Type B pancreatic cell (in vitro differentiated cells): ENCODE results near the gene CAV2. TPM values are rescaled to one million over a fixed set of nuclear protein-coding genes. Genes with fewer than 3 reads are reported as not detected.

Experiments used
- DNase-seq: peaks from one replicate; pipeline ENCODE4 v3.0.0; 2021; ENCODE audit warnings: mixed read lengths; ENCODE audit not compliant: unreplicated experiment; ENCODE audit errors: extremely low spot score
- H3K27ac Mint-ChIP-seq: 2 replicates; pipeline ENCODE4 v1.8.0; 2021; ENCODE audit warnings: mild to moderate bottlenecking, mixed read lengths
- H3K27me3 Mint-ChIP-seq: 2 replicates; pipeline ENCODE4 v1.8.0; 2021; ENCODE audit warnings: mixed read lengths
- H3K36me3 Mint-ChIP-seq: 2 replicates; pipeline ENCODE4 v1.8.0; 2021; ENCODE audit warnings: mixed read lengths
- H3K4me1 Mint-ChIP-seq: one replicate; pipeline ENCODE4 v1.8.0; 2021; ENCODE audit warnings: mixed read lengths; ENCODE audit not compliant: unreplicated experiment
- H3K4me3 Mint-ChIP-seq: 2 replicates; pipeline ENCODE4 v1.8.0; 2021; ENCODE audit warnings: mild to moderate bottlenecking, mixed read lengths
- H3K9me3 Mint-ChIP-seq: 2 replicates; pipeline ENCODE4 v1.8.0; 2021; ENCODE audit warnings: mixed read lengths
- CTCF ChIP-seq: fragments of 200-600 bp; sonication (generic); conservative IDR thresholded peaks from 2 replicates; pipeline ENCODE4 v1.5.0; 2021; ENCODE audit warnings: antibody characterized with exemption, mild to moderate bottlenecking
- total RNA-seq: library from RNA; stranded (reverse); gene quantifications from 2 replicates; pipeline ENCODE4 v1.2.1, GENCODE V29; 2021; ENCODE audit warnings: low replicate concordance

The CAV2 gene
- total RNA-seq, 1 donor from 2014 or later: 12.8 TPM

- Mint-ChIP-seq H3K27me3 (no peaks in the 10 kb centered on the region), H3K36me3 (no peaks in the 10 kb centered on the region), H3K27ac (no peak overlapping the region), H3K4me1 (peaks cover 3% of the 10 kb centered on the region), H3K4me3 (no peak overlapping the region), H3K9me3 (no peaks in the 10 kb centered on the region)
- no peak for DNase-seq
- TF ChIP-seq CTCF: no peak
Measured at GRCh38 chr7:116538138-116538537, 38.6 kb downstream of the CAV2 start.

- DNase-seq: no peak
- Mint-ChIP-seq H3K36me3 (no peaks in the 10 kb centered on the region), H3K27me3 (no peaks in the 10 kb centered on the region), H3K4me3 (no peak overlapping the region), H3K9me3 (no peaks in the 10 kb centered on the region), H3K4me1 (peaks cover 3% of the 10 kb centered on the region), H3K27ac (no peak overlapping the region)
- no peak for TF ChIP-seq CTCF
Measured at GRCh38 chr7:116539879-116540278, 40.3 kb downstream of the CAV2 start.

- H3K9me3 Mint-ChIP-seq: no peaks in the 10 kb centered on the region
Measured at GRCh38 chr7:116540743-116541142, 41.2 kb downstream of the CAV2 start.

GRCh38 chr7:116541951-116542350 lies 42.4 kb downstream of the CAV2 start:
- Mint-ChIP-seq H3K27me3 (no peaks in the 10 kb centered on the region), H3K9me3 (no peaks in the 10 kb centered on the region), H3K27ac (no peak overlapping the region), H3K36me3 (no peaks in the 10 kb centered on the region), H3K4me3 (no peak overlapping the region), H3K4me1 (peaks cover 3% of the 10 kb centered on the region)
- DNase-seq: no peak
- no peak for TF ChIP-seq CTCF

More at GRCh38 chr7:116540743-116541142, 41.2 kb downstream of the CAV2 start:
- Mint-ChIP-seq H3K36me3 (no peaks in the 10 kb centered on the region), H3K4me1 (peaks cover 3% of the 10 kb centered on the region), H3K4me3 (no peak overlapping the region), H3K27ac (no peak overlapping the region), H3K27me3 (no peaks in the 10 kb centered on the region)
- no peak for TF ChIP-seq CTCF
- no peak for DNase-seq

GRCh38 chr7:116542618-116543017 lies 43.1 kb downstream of the CAV2 start:
- Mint-ChIP-seq H3K36me3 (no peaks in the 10 kb centered on the region), H3K4me1 (peaks cover 3% of the 10 kb centered on the region), H3K9me3 (no peaks in the 10 kb centered on the region), H3K27ac (no peak overlapping the region), H3K4me3 (no peak overlapping the region), H3K27me3 (no peaks in the 10 kb centered on the region)
- no peak for DNase-seq
- TF ChIP-seq CTCF: no peak

- Mint-ChIP-seq H3K36me3 (no peaks in the 10 kb centered on the region), H3K27me3 (no peaks in the 10 kb centered on the region), H3K27ac (no peak overlapping the region), H3K4me1 (peaks cover 3% of the 10 kb centered on the region), H3K9me3 (no peaks in the 10 kb centered on the region), H3K4me3 (no peak overlapping the region)
- DNase-seq: no peak
- no peak for TF ChIP-seq CTCF
Measured at GRCh38 chr7:116543664-116544063, 44.1 kb downstream of the CAV2 start.
